ENCODE measurements around the gene NSUN5. TPM values are rescaled to one million over a fixed set of nuclear protein-coding genes. Genes with fewer than 3 reads are reported as not detected.

The NSUN5 gene
- total RNA-seq, 4 donors from 2014 or later = 5.9 to 27.1 (median 13.7) TPM

DNA sequence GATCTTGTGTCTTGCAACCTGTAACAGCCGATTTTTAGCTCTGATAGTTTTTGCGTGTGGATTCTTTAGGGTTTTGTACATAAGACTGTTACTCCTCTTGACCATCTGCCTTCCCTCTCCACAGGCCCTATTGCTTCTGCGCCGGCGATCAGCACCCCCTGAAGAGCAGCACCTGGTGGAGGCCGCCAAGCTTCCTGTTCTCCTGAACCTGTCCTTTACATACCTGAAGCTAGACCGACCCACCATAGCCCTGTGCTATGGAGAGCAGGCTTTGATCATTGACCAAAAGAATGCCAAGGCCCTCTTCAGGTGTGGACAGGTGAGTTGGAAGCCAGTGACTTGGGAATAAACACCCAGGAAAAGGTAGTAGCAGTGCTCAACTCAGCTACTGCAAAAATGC is 31.9 kb upstream of the NSUN5 start:
- H3K27me3 ChIP-seq = no peaks in the 10 kb centered on the region
- no peaks in the 10 kb centered on the region for H3K36me3 ChIP-seq
- no peak overlapping the region for H3K4me3 ChIP-seq
- no peak overlapping the region for H3K27ac ChIP-seq
- intact Hi-C loops (cut with DNase I; ENCODE audit: low total_unique reads) = no loop called here
- TF ChIP-seq, protein P1, sequence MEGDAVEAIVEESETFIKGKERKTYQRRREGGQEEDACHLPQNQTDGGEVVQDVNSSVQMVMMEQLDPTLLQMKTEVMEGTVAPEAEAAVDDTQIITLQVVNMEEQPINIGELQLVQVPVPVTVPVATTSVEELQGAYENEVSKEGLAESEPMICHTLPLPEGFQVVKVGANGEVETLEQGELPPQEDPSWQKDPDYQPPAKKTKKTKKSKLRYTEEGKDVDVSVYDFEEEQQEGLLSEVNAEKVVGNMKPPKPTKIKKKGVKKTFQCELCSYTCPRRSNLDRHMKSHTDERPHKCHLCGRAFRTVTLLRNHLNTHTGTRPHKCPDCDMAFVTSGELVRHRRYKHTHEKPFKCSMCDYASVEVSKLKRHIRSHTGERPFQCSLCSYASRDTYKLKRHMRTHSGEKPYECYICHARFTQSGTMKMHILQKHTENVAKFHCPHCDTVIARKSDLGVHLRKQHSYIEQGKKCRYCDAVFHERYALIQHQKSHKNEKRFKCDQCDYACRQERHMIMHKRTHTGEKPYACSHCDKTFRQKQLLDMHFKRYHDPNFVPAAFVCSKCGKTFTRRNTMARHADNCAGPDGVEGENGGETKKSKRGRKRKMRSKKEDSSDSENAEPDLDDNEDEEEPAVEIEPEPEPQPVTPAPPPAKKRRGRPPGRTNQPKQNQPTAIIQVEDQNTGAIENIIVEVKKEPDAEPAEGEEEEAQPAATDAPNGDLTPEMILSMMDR (IDR thresholded peaks at IDR 0.05) = no peak
- TF ChIP-seq POLR2A (IDR thresholded peaks at IDR 0.05) = no peak
- DNase-seq = no peak
- no peaks in the 10 kb centered on the region for H3K9me3 ChIP-seq
- H3K4me1 ChIP-seq = no peaks in the 10 kb centered on the region

DNA sequence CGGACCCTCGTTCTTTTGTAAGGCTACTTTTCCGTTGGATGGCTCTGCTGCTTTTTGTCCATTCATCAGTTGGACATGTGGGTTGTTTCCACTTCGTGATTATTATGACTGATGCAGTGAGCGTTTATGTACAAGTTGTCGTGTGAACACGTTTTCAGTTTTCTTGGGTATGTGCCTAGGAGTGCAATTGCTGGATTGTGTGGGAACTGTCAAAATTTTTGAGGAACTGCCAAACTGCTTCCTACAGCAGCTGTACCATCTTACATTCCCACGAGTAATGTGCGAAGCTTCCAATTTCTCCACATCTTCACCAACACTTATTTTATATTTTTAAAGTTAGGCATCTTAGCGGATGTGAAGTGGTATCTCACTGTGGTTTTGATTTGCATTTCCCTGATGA is 29.7 kb upstream of the NSUN5 start:
- intact Hi-C loops (cut with DNase I; ENCODE audit: low total_unique reads) = no loop called here

DNA sequence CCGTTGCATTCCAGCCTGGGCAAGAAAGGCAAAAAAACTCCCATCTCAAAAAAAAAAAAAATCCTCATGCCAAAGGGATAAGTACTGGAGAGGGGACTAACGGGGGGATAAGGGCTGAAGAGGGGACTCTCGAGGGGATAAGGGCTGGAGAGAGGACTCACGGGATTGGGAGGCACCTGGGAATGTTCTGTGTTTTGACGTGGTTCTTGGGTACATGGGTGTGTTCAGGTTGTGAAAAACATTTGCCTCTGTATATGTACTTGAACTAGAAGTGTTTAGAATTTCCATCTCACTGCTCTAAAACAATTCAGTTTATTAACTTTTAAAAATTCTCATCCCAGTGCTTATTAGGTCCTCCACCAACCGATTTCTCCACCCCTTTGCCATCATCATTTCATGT is 23.8 kb upstream of the NSUN5 start:
- no peak for TF ChIP-seq POLR2A (IDR thresholded peaks at IDR 0.05)
- TF ChIP-seq, protein P1 (IDR thresholded peaks at IDR 0.05) = no peak
- DNase-seq = no peak
- intact Hi-C loops (cut with DNase I; ENCODE audit: low total_unique reads) = no loop called here
- Histone ChIP-seq H3K27me3 (no peaks in the 10 kb centered on the region), H3K9me3 (no peaks in the 10 kb centered on the region), H3K4me3 (no peak overlapping the region), H3K4me1 (no peaks in the 10 kb centered on the region), H3K36me3 (no peaks in the 10 kb centered on the region), H3K27ac (no peak overlapping the region)

More for the DNA sequence above, 29.7 kb upstream of the NSUN5 start:
- Histone ChIP-seq H3K9me3 (no peaks in the 10 kb centered on the region), H3K27me3 (no peaks in the 10 kb centered on the region), H3K4me3 (no peak overlapping the region), H3K36me3 (no peaks in the 10 kb centered on the region), H3K4me1 (no peaks in the 10 kb centered on the region), H3K27ac (no peak overlapping the region)
- no peak for TF ChIP-seq POLR2A (IDR thresholded peaks at IDR 0.05)
- TF ChIP-seq, protein P1 (IDR thresholded peaks at IDR 0.05) = no peak
- no peak for DNase-seq

DNA sequence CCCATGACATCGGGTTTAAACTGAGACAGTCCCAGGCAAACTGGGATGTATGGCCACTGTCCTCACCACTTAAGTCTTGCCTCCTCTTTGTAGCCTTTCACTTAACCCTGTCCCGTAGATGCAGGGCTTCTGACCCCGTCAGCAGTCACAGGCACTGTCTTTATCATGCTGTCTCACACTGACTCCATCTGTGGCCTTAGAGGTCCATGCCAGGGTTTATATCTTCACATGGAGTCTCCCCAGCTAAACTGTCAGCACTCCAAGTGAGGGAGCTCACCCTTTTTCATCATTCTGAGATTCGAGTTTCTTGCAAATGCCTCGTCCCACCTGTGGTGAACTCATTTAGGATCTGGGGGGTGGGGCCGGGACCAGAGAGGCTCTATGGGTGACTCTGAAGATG is 22.1 kb upstream of the NSUN5 start:
- intact Hi-C loops (cut with DNase I; ENCODE audit: low total_unique reads) = no loop called here
- Histone ChIP-seq H3K27ac (no peak overlapping the region), H3K9me3 (no peaks in the 10 kb centered on the region), H3K27me3 (no peaks in the 10 kb centered on the region), H3K4me3 (no peak overlapping the region), H3K36me3 (no peaks in the 10 kb centered on the region), H3K4me1 (no peaks in the 10 kb centered on the region)
- DNase-seq = no peak
- no peak for TF ChIP-seq POLR2A (IDR thresholded peaks at IDR 0.05)
- TF ChIP-seq, protein P1 (IDR thresholded peaks at IDR 0.05) = no peak

DNA sequence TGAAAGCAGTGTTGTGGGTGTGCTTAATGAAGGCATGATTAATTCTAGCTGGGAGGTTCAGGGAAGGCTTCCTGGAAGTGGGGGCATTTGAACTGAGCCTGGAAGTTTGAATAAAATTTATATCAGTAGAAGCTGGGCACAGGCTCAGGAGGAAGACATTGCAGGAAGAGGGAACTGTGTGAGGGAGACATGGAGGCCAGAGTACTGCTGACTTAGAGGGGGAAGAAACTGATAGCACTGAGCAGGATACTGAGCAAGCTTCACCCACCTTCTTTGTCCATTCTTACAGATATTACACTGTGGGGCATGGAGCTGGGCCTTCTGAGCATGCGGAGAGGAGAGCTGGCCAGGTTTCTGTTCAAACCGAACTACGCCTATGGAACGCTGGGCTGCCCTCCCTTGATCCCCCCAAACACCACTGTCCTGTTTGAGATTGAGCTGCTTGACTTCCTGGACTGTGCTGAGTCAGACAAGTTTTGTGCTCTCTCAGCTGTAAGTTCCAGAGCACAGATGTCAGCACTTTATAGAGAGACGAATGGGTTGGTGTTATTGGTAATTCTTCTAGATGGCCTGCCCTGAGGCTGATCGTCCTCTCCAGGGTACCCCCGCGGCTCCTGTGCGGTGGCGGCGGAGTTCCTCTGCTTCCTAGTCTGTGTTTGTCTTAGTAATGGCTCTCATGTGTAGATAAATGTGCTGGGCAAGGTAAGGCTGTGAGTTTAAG is 21.4 kb upstream of the NSUN5 start:
- no peaks in the 10 kb centered on the region for H3K36me3 ChIP-seq
- H3K4me3 ChIP-seq = no peak overlapping the region
- no peaks in the 10 kb centered on the region for H3K9me3 ChIP-seq
- H3K27ac ChIP-seq = no peak overlapping the region
- DNase-seq = no peak
- no peaks in the 10 kb centered on the region for H3K27me3 ChIP-seq
- intact Hi-C loops (cut with DNase I; ENCODE audit: low total_unique reads) = no loop called here
- TF ChIP-seq, protein P1 (IDR thresholded peaks at IDR 0.05) = no peak
- TF ChIP-seq POLR2A (IDR thresholded peaks at IDR 0.05) = no peak
- no peaks in the 10 kb centered on the region for H3K4me1 ChIP-seq

All from uterus (tissue), 4 donors.